HG02759 (cell line): ENCODE measurements around the gene KIF1B.

Experiments used
- ATAC-seq: cut with Tn5 transposase; IDR thresholded peaks from one replicate; pipeline ENCODE4 v1.9.1; 2021; ENCODE audit warnings: mild to moderate bottlenecking, moderate library complexity; ENCODE audit not compliant: unreplicated experiment

Gene KIF1B

GRCh38 chr1:10278880-10279279 is 68.5 kb downstream of the KIF1B start:
- no peak for ATAC-seq

GRCh38 chr1:10280439-10281350 is 70.3 kb downstream of the KIF1B start:
- no peak for ATAC-seq

GRCh38 chr1:10283318-10283984 is 73.1 kb downstream of the KIF1B start:
- ATAC-seq: peak; percentile 43

- no peak for ATAC-seq
Measured at GRCh38 chr1:10286244-10286643, 75.9 kb downstream of the KIF1B start.

GRCh38 chr1:10287023-10287645 is 76.8 kb downstream of the KIF1B start:
- no peak for ATAC-seq

- ATAC-seq: no peak
Measured at GRCh38 chr1:10288029-10288615, 77.8 kb downstream of the KIF1B start.

GRCh38 chr1:10291705-10292104 is 81.3 kb downstream of the KIF1B start:
- no peak for ATAC-seq

GRCh38 chr1:10292188-10292587 is 81.8 kb downstream of the KIF1B start:
- no peak for ATAC-seq

GRCh38 chr1:10295481-10296085 is 85.2 kb downstream of the KIF1B start:
- no peak for ATAC-seq

GRCh38 chr1:10299151-10299550 is 88.8 kb downstream of the KIF1B start:
- no peak for ATAC-seq

GRCh38 chr1:10302416-10302815 is 92.0 kb downstream of the KIF1B start:
- ATAC-seq: no peak

- ATAC-seq: no peak
Measured at GRCh38 chr1:10304295-10304694, 93.9 kb downstream of the KIF1B start.

GRCh38 chr1:10306435-10306834 is 96.1 kb downstream of the KIF1B start:
- no peak for ATAC-seq

GRCh38 chr1:10308001-10308400 is 97.6 kb downstream of the KIF1B start:
- ATAC-seq: no peak

GRCh38 chr1:10309243-10310011 is 99.1 kb downstream of the KIF1B start:
- no peak for ATAC-seq

GRCh38 chr1:10316752-10317151 is 106.4 kb downstream of the KIF1B start:
- no peak for ATAC-seq

GRCh38 chr1:10319750-10320149 is 109.4 kb downstream of the KIF1B start:
- no peak for ATAC-seq

- no peak for ATAC-seq
Measured at GRCh38 chr1:10320336-10320735, 110.0 kb downstream of the KIF1B start.

GRCh38 chr1:10322821-10323220 is 112.5 kb downstream of the KIF1B start:
- ATAC-seq: no peak

- no peak for ATAC-seq
Measured at GRCh38 chr1:10324627-10325026, 114.3 kb downstream of the KIF1B start.
